A673 (cell line): ENCODE measurements around the gene PEX12. TPM values are rescaled to one million over a fixed set of nuclear protein-coding genes. Genes with fewer than 3 reads are reported as not detected.

Experiments
- BruUV-seq: library from RNA; stranded (reverse); fragments of 400-500 nt; replicated peaks from 2 replicates; lab custom pipeline; 2021; lab: Mats Ljungman, UMichigan
- CTCF ChIA-PET: fragments of 300-600 bp; sonication (Branson Sonifier 250); formaldehyde crosslinking; loops from one replicate; lab custom pipeline; 2022; ENCODE audit warnings: antibody characterized with exemption; lab: Charles Lee
- POLR2A ChIA-PET: fragments of 300-600 bp; sonication (Branson Sonifier 250); formaldehyde crosslinking; loops from one replicate; lab custom pipeline; 2022; ENCODE audit warnings: antibody characterized with exemption; ENCODE audit not compliant: low non-redundant PET; lab: Charles Lee
- DNase-seq: peaks from one replicate; pipeline ENCODE4 v3.0.0-alpha.2; 2015; ENCODE audit warnings: low spot score
- H3K27ac ChIP-seq: fragments of 200-600 bp; sonication (generic); 2 replicates; pipeline ENCODE4 v1.5.1; 2016; ENCODE audit warnings: mixed run types, low read depth, mild to moderate bottlenecking, mixed read lengths, antibody characterized with exemption, low read length; ENCODE audit not compliant: poor library complexity, severe bottlenecking
- H3K27me3 ChIP-seq: fragments of 200-600 bp; sonication (generic); replicated peaks from 2 replicates; pipeline ENCODE4 v1.6.1; 2017; ENCODE audit warnings: mixed run types, low read depth, mild to moderate bottlenecking, mixed read lengths, antibody characterized with exemption, low read length; ENCODE audit not compliant: insufficient read depth, poor library complexity
- H3K36me3 ChIP-seq: fragments of 200-600 bp; sonication (generic); 2 replicates; pipeline ENCODE4 v1.6.1; 2016; ENCODE audit warnings: mixed run types, mild to moderate bottlenecking, mixed read lengths, antibody characterized with exemption, low read length; ENCODE audit not compliant: insufficient read depth, poor library complexity, severe bottlenecking
- H3K4me1 ChIP-seq: fragments of 200-600 bp; sonication (generic); 2 replicates; pipeline ENCODE4 v1.6.1; 2017; ENCODE audit warnings: mixed run types, mild to moderate bottlenecking, mixed read lengths, antibody characterized with exemption, low read length; ENCODE audit not compliant: insufficient read depth, poor library complexity, severe bottlenecking
- H3K4me3 ChIP-seq: fragments of 200-600 bp; sonication (generic); 2 replicates; pipeline ENCODE4 v1.5.1; 2016; ENCODE audit warnings: low read depth, mixed run types, mild to moderate bottlenecking, mixed read lengths, low read length; ENCODE audit not compliant: poor library complexity, severe bottlenecking
- H3K9me3 ChIP-seq: fragments of 200-600 bp; sonication (generic); 2 replicates; pipeline ENCODE4 v1.6.1; 2016; ENCODE audit warnings: mixed run types, low read depth, mild to moderate bottlenecking, mixed read lengths, antibody characterized with exemption, low read length; ENCODE audit not compliant: poor library complexity, severe bottlenecking
- EZH2 ChIP-seq: fragments of 200-600 bp; sonication (generic); IDR thresholded peaks from 2 replicates; pipeline ENCODE4 v1.6.1; 2017; ENCODE audit warnings: borderline replicate concordance, low read depth, mild to moderate bottlenecking, mixed read lengths, antibody characterized with exemption, low read length; ENCODE audit not compliant: poor library complexity, severe bottlenecking
- intact Hi-C: fragments of 100-400 bp; cut with micrococcal nuclease; formaldehyde crosslinking; loops from one replicate; pipeline ENCODE4 v1.10.0; 2022; ENCODE audit not compliant: unreplicated experiment
- total RNA-seq: library from RNA; stranded (reverse); gene quantifications from 2 replicates; pipeline ENCODE4 v1.2.3, GENCODE V29; 2021
- TF ChIP-seq, protein P1 (sequence below): fragments of 300-800, 200-600 bp; sonication (generic); conservative IDR thresholded peaks from 2 replicates; pipeline ENCODE4 v1.5.1; 2017; ENCODE audit warnings: low read depth, mild to moderate bottlenecking, antibody characterized with exemption, low read length, moderate library complexity, mixed read lengths

The PEX12 gene
- total RNA-seq, 1 experiment from 2014 or later: 3.2 TPM

DNA sequence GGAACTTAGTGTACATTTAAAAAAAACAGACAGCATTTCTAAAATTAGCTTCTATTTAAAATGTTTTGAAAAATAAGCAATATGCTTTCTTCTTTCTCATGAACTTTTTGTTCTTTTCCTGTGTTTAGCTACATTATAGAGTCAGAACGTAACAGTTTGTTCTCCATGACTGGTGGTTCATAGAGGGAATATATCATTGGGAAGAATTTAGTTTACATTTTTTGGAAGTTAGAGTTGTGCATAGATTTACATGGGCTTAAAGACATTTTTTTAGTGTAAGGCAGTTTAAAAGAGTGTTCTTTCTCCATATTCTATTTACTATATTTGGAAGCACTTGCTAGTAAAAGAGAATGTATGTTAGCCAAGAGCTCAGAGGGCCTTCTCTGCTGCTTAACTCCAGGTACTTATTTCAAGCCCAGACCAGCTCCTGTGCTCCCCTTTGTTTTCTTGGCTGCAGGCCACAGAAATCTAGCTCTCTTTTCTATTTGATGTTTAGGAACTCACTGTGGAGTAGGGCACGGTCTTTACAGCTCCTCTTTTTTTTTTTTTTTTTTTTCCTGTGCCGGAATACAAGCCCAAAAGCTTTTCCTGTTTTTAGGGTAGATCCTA, 29.0 kb upstream of the PEX12 start:
- no peak for DNase-seq
- TF ChIP-seq EZH2: no peak
- TF ChIP-seq, protein P1, sequence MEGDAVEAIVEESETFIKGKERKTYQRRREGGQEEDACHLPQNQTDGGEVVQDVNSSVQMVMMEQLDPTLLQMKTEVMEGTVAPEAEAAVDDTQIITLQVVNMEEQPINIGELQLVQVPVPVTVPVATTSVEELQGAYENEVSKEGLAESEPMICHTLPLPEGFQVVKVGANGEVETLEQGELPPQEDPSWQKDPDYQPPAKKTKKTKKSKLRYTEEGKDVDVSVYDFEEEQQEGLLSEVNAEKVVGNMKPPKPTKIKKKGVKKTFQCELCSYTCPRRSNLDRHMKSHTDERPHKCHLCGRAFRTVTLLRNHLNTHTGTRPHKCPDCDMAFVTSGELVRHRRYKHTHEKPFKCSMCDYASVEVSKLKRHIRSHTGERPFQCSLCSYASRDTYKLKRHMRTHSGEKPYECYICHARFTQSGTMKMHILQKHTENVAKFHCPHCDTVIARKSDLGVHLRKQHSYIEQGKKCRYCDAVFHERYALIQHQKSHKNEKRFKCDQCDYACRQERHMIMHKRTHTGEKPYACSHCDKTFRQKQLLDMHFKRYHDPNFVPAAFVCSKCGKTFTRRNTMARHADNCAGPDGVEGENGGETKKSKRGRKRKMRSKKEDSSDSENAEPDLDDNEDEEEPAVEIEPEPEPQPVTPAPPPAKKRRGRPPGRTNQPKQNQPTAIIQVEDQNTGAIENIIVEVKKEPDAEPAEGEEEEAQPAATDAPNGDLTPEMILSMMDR: no peak
- H3K27ac ChIP-seq: no peak overlapping the region
- H3K4me3 ChIP-seq: no peak overlapping the region
- no peaks in the 10 kb centered on the region for H3K4me1 ChIP-seq
- peaks cover 12% of the 10 kb centered on the region for H3K36me3 ChIP-seq
- intact Hi-C loops: no loop called here
- POLR2A ChIA-PET: interaction anchor here (0.6 kb wide), 2 partner anchors 202 to 350 kb away, joined by 4 to 7 read pairs; partner anchors contain the start of gene TAF15
- no peaks in the 10 kb centered on the region for H3K27me3 ChIP-seq
- CTCF ChIA-PET: no interaction called here
- H3K9me3 ChIP-seq: no peaks in the 10 kb centered on the region
- no TSS peak for BruUV-seq

DNA sequence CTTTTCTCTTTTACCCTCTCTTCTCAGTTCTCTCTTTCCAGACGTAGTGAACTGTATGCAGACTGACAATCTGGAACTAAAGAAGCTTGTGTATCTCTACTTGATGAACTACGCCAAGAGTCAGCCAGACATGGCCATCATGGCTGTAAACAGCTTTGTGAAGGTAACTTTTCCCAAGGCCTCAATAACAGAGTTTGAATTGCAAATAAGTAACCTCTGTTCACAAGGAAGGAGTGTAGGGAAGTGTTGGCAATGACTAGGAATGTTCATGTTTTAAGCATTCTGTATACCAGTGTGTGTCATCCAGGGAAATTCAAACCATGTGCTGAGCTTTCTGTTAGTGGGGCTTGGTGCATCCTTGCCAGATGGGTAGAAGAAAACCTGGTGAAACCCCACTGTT, 27.3 kb upstream of the PEX12 start:
- ChIA-PET POLR2A (no interaction called here), CTCF (no interaction called here)
- H3K27ac ChIP-seq: no peak overlapping the region
- H3K4me1 ChIP-seq: no peaks in the 10 kb centered on the region
- H3K36me3 ChIP-seq: peaks cover 12% of the 10 kb centered on the region
- H3K9me3 ChIP-seq: no peaks in the 10 kb centered on the region
- no peak for DNase-seq
- no peak overlapping the region for H3K4me3 ChIP-seq
- BruUV-seq: no TSS peak
- intact Hi-C loops: no loop called here
- TF ChIP-seq EZH2: no peak
- TF ChIP-seq, protein P1: no peak
- no peaks in the 10 kb centered on the region for H3K27me3 ChIP-seq

DNA sequence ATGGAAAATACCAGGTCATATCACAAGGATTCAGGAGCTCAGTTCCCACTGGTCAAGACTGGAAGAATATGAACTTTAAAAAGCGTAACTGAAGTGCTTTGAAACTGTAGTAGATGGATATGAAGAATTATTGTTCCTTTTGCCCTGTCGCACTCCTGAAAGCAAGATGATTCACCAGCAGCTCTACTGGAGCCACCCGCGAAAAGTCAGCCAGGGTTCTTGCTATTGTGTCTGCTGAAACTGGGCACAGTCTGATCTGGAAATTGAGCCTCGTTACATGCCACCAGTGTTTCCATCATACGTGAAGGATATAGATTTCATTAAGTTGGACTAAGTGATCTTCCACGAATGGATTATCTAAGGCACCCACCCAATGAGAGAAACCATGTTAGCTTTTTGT, 25.3 kb upstream of the PEX12 start:
- no TSS peak for BruUV-seq
- H3K9me3 ChIP-seq: no peaks in the 10 kb centered on the region
- H3K4me1 ChIP-seq: no peaks in the 10 kb centered on the region
- no peak overlapping the region for H3K27ac ChIP-seq
- H3K36me3 ChIP-seq: peaks cover 14% of the 10 kb centered on the region
- TF ChIP-seq, protein P1: no peak
- TF ChIP-seq EZH2: no peak
- ChIA-PET CTCF (no interaction called here), POLR2A (no interaction called here)
- H3K4me3 ChIP-seq: no peak overlapping the region
- no peak for DNase-seq
- no peaks in the 10 kb centered on the region for H3K27me3 ChIP-seq
- intact Hi-C loops: no loop called here
